Measurements from ENCODE around the gene SOWAHA.

Gene SOWAHA

DNA sequence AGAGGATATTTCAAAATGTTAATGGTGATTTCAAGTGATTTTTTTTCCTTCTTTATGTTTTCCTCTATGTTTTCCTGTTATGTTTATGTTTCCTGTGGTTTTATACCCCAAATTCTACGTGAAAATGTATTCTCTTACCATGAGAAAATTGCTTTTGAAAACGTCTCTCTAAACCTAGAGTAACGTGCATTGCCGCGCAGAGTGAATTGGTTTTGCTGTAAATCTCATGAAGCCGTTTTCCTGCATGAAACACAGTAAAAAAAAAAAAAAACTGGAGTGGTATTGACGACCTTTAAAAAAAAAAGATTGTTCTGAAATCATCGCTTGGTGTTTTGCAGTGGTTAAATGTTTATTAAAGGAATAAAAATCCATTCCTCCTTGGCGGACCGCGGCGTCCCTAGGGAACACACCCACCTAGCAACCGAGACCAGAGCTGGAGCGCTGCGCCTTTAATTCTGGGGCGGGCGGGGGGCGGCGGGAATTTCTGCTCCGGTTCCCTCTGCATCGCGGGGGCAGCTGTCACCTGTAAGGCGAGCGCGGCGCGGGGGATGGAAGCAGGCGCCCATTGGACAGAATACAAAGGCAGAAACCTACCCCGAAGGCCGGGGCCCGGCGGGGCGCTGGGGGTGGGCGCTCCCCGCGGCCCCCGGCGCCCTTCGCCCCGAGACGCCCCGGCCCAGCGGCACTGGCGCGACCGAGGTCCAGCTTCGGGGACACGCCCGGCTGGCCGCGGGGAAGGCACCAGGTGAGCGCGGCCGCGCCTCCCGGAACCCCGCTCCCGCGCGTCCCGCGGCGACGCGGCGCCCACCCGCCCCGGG, at the start of gene SOWAHA:
SOWAHA (plus strand) TSS at position 522 of the 818 bp plus-strand sequence. CDS start 320 bp downstream, outside the sequence.
- DNase-seq = peak; percentile 41

DNA sequence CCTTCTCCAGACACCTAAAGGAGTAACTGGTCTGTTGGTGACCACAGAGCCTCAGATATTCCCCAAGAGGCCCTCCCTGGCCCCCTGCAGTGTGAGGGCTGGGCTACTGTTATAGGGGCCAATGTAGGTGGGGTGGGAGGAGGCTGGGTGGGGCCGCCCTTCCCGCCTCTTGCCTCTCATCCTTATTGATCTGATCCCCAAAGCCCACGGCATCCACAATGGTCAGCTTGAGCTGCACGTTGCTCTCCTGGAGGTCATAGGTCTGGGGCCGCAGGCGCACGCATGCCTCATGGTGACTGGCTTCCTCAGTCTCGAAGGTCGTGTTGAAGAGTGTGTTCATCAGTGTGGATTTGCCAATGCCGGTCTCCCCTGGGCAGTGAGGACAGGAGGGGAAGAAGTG, 49.1 kb upstream of the SOWAHA start:
- no peak for DNase-seq

DNA sequence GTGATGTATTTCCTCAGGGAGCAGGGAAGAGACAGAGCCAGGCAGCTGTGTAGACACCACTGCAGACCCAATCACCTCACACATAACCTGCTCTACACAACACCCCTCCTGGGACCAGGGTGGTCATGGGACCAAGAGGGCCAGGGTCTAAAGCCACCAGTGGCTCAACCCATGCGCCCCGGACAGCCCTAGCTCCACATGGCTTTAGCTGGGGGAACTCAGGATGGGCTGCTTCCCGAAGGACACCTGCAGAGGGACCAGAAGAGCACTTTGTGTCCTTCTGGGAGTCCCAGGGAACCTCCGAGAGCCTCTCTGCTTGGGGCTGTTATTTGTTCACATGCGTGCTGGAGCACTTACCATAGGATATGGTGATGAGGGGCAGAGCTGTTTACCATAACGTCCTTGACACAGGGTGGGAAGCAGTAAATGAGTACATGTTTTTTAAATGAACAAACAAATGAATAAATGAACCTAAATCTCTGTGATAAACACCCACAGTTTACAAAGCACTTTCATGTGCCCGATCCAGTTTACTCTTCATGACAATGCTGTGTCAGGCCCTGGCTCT, 48.3 kb upstream of the SOWAHA start:
- DNase-seq = no peak

DNA sequence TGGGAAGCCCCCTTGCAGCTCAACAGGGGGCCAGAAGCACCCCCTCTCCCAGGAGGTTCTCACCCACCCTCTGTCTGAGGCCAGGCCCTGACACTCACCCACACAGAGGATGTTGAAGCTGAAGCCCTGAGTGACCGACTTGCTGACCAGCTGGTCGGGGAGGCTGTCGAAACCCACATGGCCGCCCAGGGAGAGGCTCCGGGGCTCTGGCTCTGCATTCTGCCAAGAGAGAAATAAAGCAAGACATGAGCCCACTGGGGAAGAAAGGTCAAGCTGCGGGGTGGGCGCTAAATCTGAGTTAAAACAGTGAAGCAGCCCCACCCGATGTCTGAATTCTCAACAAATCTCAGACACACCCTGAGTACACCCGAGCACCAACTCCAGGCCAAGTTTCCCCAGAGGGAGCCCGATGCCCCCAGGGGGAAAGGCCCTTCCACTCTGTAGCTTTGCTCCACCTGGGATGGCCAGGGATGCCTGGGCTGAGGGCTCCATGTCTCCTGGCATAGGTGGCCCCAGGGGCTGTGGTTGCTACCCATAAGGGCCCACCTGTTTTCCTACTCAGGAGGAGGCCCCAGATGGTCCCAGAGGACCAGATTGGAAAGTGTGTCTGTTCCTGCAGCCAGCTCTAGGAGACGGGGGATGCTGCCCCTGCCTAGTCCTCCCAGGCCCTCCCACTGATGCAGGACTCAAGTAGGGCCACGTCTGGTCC, 47.6 kb upstream of the SOWAHA start:
- DNase-seq = no peak

DNA sequence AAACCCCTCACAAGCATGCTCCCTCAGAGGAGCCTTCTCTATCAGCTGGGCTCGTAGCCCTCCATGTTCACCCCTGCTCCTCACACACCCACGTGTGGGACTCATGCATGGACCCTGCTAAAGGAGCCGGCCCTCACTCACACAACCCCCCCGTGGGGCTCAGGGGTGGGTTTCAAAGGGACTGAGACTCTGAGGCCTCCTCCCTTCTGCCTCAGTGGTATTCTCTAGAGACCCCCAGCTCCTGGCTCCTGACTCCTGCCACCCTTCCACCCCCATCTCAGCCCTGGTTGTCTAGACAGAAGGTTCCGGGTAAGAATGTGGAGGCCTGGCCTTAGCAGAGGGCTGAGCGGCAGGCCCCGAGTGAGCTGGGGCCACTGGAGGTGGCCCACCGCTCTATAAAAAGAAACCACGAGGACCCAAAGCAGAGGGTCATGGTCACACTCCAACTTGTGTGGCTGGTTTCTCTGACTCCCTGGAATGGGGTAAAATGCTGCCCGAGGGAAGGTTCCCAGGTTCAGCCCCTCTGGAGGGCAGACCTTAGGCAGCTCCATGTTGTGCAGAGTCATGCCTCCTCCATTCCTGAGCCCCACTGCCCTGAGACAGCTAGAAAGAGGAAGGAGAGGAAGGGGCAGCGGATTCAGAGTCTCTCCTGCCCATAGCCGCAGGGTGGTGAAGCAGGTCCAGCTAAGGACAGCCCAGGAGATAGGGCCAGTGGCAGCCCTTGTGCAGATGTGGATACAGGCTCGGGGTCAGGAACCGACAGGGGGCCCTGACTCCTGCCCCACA, 46.9 kb upstream of the SOWAHA start:
- no peak for DNase-seq

DNA sequence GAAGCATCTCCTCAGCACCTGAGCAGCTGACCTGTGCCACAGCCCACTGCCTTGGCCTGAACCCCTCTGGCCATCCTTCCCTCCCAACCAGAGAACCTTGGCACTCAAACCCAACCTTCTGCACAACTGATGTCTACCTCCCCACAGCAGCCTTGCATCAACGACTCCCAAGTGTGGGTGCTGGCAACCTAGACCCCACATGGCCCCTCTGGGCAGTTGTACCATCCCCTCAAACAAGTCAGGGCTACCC, 46.4 kb upstream of the SOWAHA start:
- DNase-seq = no peak

DNA sequence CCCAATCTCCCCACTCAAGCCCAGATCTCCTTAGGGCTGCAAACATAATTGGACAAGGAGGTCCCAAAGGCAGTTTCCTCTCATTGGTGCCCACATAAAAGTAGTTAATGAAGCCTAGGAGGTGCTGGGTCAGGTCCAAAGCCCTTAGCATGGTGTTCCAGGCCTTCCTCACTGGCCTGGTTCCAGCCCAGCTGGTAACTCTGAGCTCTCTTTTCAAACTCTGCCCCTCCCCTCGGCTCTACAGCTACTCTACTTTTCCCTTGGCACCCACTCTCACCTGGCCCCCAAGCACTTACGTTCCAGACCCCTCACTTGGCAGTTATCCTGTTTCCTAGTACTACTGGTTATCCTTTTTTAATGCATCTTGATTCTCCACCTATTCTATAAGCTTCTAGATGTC, 46.0 kb upstream of the SOWAHA start:
- DNase-seq = no peak

DNA sequence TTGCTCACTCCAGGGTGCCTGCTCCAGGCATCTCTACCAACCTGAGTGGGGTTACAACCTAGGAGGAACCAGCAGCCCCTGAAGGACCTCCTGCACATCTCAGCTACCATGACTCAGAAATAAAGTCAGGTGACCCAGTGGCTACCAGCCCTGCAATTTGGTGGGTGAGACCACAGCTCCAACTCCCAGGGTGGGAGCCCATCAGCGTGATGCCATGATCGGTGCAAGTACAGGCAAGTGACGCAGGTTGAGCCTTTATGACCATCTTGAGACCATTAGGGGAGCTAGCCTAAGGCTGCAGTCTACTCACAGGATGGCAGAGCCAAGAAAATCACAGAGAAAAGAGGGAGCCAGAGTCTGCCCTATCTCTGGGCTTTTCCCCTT, 44.6 kb upstream of the SOWAHA start:
- no peak for DNase-seq

DNA sequence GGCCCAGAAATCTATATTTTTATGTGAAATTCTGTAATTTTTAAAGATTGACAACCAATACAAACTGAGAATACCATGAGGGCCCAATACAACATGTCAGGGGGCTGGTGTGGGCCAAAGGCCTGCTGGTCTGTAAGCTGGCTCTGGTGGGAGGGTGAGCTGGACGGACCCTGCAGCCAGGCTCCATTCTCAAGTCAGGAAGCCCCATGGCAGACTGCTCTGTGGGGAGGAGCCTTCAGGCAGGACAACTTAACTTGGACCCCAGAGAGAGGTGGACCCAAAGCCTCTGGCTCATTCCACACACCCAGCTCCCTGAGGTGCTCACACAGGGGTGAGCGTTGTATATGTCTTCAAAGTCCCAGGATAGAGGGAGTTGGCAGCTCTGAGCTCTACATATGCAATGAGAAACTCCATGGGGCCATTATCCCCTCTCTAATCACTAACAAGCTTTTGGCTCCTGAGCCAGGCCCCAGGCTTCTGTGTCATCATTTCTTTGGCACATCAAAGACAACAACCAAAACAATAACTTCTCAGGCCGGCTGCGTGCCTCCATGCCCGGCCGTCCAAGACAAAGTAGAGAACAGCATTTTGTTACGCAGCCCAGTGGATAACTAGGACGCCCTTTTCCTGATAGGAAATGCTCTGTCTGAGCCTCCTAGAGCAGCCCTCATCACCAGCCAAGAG, 42.5 kb upstream of the SOWAHA start:
- DNase-seq = no peak

DNA sequence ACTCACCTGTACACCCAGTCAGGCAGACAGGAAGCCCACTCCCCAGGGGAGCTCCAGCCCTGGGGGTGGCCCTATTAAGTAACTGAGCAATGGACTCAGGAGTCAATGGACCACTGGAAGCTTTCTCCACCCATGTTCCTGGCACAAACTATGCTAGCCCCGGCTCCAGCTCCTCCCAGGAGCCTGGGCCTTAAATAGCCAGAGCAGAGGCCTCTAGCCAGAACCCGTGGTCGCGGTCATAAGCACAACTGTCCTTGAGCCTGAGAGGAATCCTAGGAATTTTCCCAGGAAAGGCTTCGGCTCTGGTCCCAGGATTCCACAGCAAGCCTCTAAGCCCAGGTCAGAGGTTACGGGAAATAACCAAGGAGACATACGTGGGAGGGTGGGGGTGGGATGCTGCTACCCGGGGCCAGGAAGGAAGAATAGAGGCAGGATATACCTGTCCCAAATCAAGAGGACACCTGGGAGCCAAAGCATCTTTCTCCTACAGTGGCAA, 41.6 kb upstream of the SOWAHA start:
- no peak for DNase-seq

DNA sequence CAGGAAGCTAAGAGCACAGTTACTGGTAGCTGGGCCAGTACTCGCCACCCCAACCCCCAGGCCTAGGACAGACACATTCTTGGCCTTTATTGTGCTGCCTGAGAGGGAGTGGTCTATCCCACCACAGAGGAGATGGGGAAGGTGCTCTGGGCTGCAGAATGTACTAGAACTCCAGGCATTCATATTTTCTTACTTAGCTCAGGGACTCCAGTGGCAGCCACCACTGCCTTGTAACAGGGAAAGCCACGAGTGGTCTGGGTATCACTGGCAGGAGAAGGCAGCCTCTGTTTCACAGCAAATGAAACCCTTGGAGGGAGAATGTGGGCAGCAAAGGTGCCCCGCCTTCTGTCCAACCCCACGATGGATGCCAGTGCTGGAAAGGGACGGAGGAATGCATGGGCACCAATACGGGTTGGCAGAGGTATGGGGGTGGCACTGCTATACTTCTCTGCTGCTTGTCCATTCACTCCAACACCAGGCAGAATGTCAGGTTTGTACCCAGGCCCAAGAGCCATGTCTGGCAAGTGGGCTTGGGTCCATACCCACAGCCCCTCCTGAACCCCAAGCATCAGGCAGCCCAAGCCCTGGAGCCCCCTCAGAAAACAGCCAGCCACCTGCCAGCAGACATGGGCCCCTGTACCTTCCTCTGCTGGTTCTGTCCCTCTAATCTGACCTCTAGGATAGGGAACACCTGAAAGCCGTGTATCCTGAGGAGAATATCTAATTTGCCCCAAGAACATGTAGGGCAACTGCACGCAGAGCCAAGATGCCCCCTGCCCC, 40.6 kb upstream of the SOWAHA start:
- DNase-seq = no peak

DNA sequence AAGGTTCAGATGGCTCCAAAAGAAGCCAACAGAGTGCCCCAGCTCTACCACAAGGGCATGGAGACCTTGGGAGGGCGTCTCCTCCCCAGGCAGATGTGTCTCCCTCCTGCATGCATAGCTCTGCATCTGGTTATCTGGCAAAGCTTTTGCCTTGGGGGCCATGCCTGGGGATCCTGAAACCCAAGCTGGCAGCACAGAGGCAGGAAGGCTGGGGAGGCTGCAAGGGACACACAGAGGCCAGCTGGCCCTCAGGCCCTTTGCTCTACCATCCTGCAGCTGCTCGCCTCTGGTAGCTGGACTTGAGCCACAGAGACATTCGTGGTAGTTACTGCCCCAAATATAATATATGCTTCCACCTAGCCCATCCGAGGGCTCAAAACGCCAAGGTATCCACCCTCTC, 40.0 kb upstream of the SOWAHA start:
- no peak for DNase-seq

DNA sequence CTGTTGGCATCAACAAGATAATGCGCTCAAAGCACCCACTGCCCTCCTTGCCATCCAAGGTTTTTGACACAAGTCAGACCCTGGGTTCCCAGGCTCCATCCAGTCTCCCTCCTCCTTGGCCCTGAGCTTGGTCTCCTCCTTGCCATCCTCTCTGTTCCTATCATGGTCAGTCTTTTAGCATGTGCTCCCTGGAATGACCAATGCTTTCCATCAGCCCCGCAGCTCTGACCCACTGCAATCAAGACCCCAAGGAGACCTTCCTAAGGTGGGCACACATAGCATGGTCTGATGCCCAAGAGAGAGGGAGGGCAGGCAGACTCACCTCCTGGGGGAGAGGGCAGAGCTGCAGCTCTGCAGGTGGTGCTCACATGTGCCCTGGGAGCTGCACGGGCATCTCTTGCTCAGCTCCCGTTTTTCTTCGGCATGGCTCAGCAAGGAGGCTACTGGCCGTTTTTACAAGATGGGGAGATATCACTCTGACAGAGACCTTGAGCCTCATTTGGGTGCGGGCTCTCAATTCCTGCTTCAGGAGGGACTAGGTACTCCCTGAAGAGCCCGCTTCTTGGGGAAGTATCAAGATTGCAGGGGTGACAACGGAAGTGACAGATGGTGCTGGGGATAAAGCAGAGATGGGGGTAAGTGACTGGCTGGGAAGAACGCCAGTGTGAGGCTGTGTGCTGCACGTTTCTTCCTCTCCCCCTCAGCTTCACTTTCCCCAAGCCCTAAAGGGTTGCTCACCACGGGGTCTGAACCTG, 39.3 kb upstream of the SOWAHA start:
- no peak for DNase-seq

DNA sequence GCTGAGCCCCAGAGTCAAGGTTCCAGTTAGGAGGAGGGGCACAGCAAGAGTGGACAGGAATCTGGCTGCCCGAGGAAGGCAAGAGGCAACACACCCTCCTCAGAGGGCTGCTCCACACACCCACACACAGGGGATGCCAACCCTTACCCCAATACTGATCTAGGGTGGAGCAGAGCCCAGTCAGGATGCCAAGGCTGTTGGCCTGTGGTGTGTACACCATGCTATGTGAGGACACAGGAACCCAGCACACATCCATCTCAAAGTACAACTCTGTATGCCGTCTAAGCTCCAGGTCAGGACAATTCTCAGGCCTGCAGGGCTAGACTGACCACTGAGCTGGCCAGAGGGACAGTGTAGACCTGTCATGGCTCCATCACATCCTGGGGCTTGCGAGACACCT, 38.7 kb upstream of the SOWAHA start:
- DNase-seq = no peak

DNA sequence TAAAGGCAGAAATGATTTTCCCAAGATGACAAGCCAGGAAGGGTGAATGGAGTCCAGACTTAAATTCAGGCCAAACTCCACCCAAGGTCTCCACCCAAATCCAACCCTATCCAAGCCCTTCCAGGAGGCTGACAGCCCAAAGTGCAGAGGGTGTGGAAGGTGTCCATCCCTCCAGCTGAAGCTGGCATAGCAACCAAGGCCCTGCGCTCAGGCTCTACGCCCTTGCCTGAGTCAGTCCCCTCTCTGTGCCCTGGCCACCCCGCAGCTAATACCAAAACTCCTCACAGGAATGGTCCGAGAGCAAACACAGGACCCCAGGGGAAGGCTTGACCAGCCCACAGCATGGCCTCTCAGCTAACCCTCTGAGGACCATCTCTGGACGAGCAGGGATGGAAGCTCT, 38.2 kb upstream of the SOWAHA start:
- no peak for DNase-seq

DNA sequence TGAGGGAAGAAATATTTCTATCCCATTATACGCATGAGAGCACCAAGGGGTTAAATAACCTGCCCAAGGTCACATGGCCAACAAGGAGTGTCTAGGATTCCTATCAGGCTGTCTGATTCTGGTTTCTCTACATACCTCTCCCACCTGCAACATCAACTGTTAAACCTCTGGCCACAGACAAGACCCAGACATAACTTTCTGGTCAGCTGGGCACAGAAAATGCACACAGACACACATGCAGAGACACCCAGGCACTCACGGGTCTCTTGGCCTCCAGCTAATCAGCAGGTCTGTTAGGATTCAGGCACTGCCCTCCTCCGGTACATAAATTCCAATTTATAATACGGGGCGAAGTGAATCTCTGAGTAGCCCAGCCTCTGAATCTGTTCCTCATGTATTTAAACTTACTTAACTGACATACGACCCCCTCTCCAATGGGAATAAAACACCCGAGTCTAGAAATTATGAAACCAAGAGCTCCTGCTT, 37.6 kb upstream of the SOWAHA start:
- DNase-seq = no peak

DNA sequence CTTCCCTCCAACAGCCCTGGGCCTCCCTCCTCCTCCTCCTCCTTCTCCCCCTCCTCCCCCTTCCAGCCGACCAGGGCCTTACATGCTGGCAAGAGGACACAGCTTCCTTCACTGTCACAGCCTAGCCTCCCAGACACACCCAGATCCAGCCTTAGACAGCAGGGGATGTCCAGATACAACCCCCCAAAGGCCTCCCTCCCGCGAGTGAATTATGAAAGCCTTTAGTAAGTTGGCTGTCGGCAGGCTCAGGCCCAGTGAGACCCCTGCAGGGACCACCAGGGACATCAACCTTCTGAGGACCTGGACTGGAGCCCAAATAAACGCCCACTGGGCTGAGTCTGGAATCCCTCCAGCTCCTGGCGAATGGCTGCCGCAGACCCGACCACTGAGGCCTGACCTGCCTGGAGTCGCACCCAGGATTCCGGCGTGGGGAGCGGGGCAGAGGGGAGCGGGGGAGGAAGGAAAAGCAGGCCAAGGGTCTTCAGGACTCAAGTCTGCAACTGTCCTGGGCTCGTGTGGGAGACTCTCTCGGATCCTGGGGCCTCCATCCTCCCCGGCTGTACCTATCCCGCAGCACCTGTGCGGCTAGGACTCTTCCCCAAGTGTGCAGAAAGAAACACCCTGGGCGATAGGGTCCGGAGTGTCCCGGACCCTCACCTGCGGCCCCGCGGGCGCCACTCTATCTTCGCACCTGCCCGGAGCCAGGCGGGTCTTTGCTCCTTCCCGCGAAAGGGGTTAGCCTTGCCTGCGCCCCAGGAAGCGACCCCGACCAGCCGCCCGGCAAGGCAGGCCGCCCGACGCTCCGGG, 36.8 kb upstream of the SOWAHA start:
- DNase-seq = no peak

DNA sequence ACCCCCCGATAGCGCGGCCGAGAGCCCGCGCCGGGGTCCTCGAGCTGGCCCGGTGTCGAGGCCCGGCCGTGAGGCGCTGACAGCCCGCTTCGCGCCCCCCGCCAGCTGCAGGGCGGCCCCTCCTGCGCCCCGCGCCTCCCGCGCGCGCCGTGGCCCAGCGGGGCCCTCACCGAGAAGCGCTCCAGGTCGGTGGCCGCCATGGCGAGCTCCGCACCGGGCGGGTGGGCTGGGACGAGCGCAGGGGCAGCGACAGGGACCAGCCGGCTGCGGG, 36.2 kb upstream of the SOWAHA start:
- DNase-seq = no peak

DNA sequence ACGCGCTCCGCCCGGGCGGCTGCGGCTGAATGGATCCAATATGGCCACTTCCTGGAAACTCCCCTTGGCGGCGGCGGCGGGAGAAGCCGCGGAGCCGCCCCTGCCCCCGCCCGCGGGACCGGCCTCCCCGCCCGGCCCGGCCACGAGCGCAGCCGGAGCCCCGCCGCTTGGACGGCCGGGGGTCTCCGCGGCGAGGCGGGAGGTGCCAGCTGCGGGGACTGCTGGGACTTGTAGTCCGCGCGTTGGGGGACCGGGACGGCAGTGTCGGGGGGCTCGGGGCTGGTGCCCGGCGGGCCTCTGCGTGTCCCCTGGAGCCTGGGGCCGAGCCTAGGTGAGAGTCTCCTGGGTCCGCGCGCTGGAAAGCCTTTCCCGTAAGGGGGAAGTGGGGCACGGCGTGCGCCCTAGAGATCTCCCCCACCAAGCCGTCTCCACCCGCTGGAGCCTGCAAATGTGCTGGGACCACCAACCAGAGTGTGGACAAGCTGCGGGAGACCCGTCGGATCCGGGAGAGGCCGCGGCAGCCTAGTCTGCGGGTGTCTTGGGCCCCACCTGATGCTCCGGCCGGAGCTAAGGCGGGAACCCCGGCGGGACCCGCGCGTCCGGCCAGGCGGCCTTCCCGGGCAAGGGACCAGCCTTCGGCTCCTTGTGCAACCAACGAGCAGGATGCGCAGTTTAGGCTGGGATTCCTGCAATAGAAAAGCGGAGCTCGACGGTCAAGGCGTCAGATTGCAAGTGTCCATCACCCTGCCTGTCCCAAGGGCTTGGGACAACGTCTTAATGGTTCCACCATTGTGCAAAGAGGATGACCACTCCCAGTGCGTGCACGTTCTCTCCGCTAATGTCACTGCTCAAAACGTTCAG, 35.7 kb upstream of the SOWAHA start, which contains the start of gene SEPTIN8:
SEPTIN8 (minus strand) TSS at position 31 of the 861 bp plus-strand sequence. CDS start 102 bp downstream, outside the sequence.
- DNase-seq = no peak
